Right lobe of liver (tissue), 4 donors: ENCODE data around the gene WDR53.
A peak's percentile ranks its signal among the peaks of the same experiment; 100 is the strongest.

ENCODE experiments used
- POLR2A ChIP-seq: fragments of 450-650 bp; IDR thresholded peaks from one replicate; pipeline ENCODE4 v1.6.1; 2017; ENCODE audit warnings: antibody characterized with exemption, mild to moderate bottlenecking
- TF ChIP-seq, protein P1 (sequence below), 4 donors: fragments of 200-600 bp in 3 of 4; fragments of 450-650 bp in 1 of 4; IDR thresholded peaks; one replicate each; pipeline versions ENCODE4 v1.5.1 to v1.8.0; 2016 to 2022; ENCODE audit warnings: antibody characterized with exemption in 4 of 4, mild to moderate bottlenecking in 2 of 4
- donor health status: DM: no; HTN: no; CAD: no.
- donor health status: DM: no; HTN: no; CAD: no.
- donor health status: DM: no; HTN: yes; CAD: no.

DNA sequence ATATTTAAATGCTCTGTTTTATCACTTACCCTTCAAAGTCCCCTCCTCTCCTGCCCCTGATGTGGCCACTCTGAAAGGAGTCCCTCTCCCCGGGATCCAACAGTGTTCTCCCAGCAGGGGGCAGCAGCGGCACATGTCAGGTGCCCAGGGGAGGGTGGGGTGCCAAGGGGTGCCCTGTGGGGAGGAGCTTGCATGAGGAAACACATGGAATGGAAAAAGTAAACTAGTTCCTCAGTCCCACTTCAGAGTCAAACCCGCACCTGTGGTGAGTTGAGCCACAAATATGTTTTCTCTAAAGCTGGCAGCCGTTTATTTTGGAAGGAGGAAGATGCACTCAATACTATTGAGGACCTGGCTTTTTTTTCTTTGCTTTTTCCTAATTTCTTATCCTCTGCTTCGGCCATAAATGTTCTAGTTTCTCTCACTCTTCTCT is 41.0 kb upstream of the WDR53 start:
- TF ChIP-seq, protein P1, sequence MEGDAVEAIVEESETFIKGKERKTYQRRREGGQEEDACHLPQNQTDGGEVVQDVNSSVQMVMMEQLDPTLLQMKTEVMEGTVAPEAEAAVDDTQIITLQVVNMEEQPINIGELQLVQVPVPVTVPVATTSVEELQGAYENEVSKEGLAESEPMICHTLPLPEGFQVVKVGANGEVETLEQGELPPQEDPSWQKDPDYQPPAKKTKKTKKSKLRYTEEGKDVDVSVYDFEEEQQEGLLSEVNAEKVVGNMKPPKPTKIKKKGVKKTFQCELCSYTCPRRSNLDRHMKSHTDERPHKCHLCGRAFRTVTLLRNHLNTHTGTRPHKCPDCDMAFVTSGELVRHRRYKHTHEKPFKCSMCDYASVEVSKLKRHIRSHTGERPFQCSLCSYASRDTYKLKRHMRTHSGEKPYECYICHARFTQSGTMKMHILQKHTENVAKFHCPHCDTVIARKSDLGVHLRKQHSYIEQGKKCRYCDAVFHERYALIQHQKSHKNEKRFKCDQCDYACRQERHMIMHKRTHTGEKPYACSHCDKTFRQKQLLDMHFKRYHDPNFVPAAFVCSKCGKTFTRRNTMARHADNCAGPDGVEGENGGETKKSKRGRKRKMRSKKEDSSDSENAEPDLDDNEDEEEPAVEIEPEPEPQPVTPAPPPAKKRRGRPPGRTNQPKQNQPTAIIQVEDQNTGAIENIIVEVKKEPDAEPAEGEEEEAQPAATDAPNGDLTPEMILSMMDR (IDR thresholded peaks at IDR 0.05), result peak; percentile 73 to 86 (median 82)
- no peak for TF ChIP-seq POLR2A
